Osteoblast (primary cell): ENCODE data around the gene NRSN1. TPM values are rescaled to one million over a fixed set of nuclear protein-coding genes. Genes with fewer than 3 reads are reported as not detected.

Experiments used
- DNase-seq: peaks from one replicate; pipeline ENCODE4 v3.0.0; 2011; ENCODE audit warnings: low spot score, mixed read lengths; ENCODE audit not compliant: insufficient read length; ENCODE audit errors: missing footprints
- H2AFZ ChIP-seq: 2 replicates; pipeline ENCODE4 v1.6.0; 2011; ENCODE audit warnings: mild to moderate bottlenecking, low read length
- H3K27ac ChIP-seq: 2 replicates; pipeline ENCODE4 v1.5.1; 2011; ENCODE audit warnings: mild to moderate bottlenecking, low read depth, low read length, moderate library complexity
- H3K27me3 ChIP-seq: 2 replicates; pipeline ENCODE4 v1.6.0; 2012; ENCODE audit warnings: mild to moderate bottlenecking, control low read depth, inconsistent platforms, low read length, moderate library complexity; ENCODE audit not compliant: insufficient read depth
- H3K36me3 ChIP-seq: 2 replicates; pipeline ENCODE4 v1.5.1; 2011; ENCODE audit warnings: mild to moderate bottlenecking, low read length, control low read depth, moderate library complexity; ENCODE audit not compliant: insufficient read depth
- H3K4me1 ChIP-seq: 2 replicates; pipeline ENCODE4 v1.5.1; 2011; ENCODE audit warnings: mild to moderate bottlenecking, low read length, control low read depth, moderate library complexity; ENCODE audit not compliant: insufficient read depth
- H3K4me2 ChIP-seq: 2 replicates; pipeline ENCODE4 v1.6.0; 2011; ENCODE audit warnings: mild to moderate bottlenecking, low read length; ENCODE audit not compliant: insufficient read depth
- H3K4me3 ChIP-seq: fragments of 200-600 bp; sonication (generic); 3 replicates; pipeline ENCODE4 v1.5.1; 2012; ENCODE audit warnings: mild to moderate bottlenecking, low read length, inconsistent platforms; ENCODE audit not compliant: insufficient read depth
- H3K79me2 ChIP-seq: 2 replicates; pipeline ENCODE4 v1.6.0; 2012; ENCODE audit warnings: mild to moderate bottlenecking, low read length, control low read depth, inconsistent platforms; ENCODE audit not compliant: insufficient read depth
- H3K9me3 ChIP-seq: 2 replicates; pipeline ENCODE4 v1.5.1; 2011; ENCODE audit warnings: low read depth, low read length, control low read depth
- H4K20me1 ChIP-seq: 2 replicates; pipeline ENCODE4 v1.6.0; 2012; ENCODE audit warnings: mild to moderate bottlenecking, low read length, control low read depth; ENCODE audit not compliant: insufficient read depth
- CTCF ChIP-seq: IDR thresholded peaks from 2 replicates; pipeline ENCODE4 v1.5.1; 2011; ENCODE audit warnings: mild to moderate bottlenecking, low read depth, low read length, moderate library complexity; ENCODE audit errors: extremely low read depth
- total RNA-seq: library from RNA; depleted of rRNA; stranded (reverse); fragments of >200 nt; gene quantifications from 2 replicates; pipeline ENCODE4 v1.2.3, GENCODE V29; 2012

NRSN1 gene
- total RNA-seq, 1 donor: not detected

- no peak overlapping the region for H2AFZ ChIP-seq
- H3K9me3 ChIP-seq: no peaks in the 10 kb centered on the region
- TF ChIP-seq CTCF: no peak
- DNase-seq: no peak
- no peaks in the 10 kb centered on the region for H4K20me1 ChIP-seq
- H3K4me1 ChIP-seq: no peaks in the 10 kb centered on the region
- no peak overlapping the region for H3K27ac ChIP-seq
- H3K27me3 ChIP-seq: no peaks in the 10 kb centered on the region
- H3K4me3 ChIP-seq: no peak overlapping the region
- no peaks in the 10 kb centered on the region for H3K36me3 ChIP-seq
- no peak overlapping the region for H3K4me2 ChIP-seq
- no peaks in the 10 kb centered on the region for H3K79me2 ChIP-seq
Measured at GRCh38 chr6:24187965-24188577, 62.1 kb downstream of the NRSN1 start.

- no peak for TF ChIP-seq CTCF
- Histone ChIP-seq H3K27ac (no peak overlapping the region), H3K36me3 (no peaks in the 10 kb centered on the region), H3K4me2 (no peak overlapping the region), H3K79me2 (no peaks in the 10 kb centered on the region), H4K20me1 (no peaks in the 10 kb centered on the region), H3K4me1 (no peaks in the 10 kb centered on the region), H2AFZ (no peak overlapping the region), H3K27me3 (no peaks in the 10 kb centered on the region), H3K9me3 (no peaks in the 10 kb centered on the region), H3K4me3 (no peak overlapping the region)
- DNase-seq: no peak
Measured at GRCh38 chr6:24188578-24189080, 62.6 kb downstream of the NRSN1 start.

GRCh38 chr6:24191346-24191745, 65.3 kb downstream of the NRSN1 start:
- Histone ChIP-seq H3K79me2 (no peaks in the 10 kb centered on the region), H3K27ac (no peak overlapping the region), H3K27me3 (no peaks in the 10 kb centered on the region), H3K4me3 (no peak overlapping the region), H3K4me1 (no peaks in the 10 kb centered on the region), H3K4me2 (no peak overlapping the region), H2AFZ (no peak overlapping the region), H3K36me3 (no peaks in the 10 kb centered on the region), H3K9me3 (no peaks in the 10 kb centered on the region), H4K20me1 (no peaks in the 10 kb centered on the region)
- no peak for TF ChIP-seq CTCF
- DNase-seq: no peak

GRCh38 chr6:24193364-24193763, 67.3 kb downstream of the NRSN1 start:
- Histone ChIP-seq H3K4me2 (no peak overlapping the region), H3K27me3 (no peaks in the 10 kb centered on the region), H3K9me3 (no peaks in the 10 kb centered on the region), H3K79me2 (no peaks in the 10 kb centered on the region), H3K4me1 (no peaks in the 10 kb centered on the region), H3K4me3 (no peak overlapping the region), H4K20me1 (no peaks in the 10 kb centered on the region), H3K36me3 (no peaks in the 10 kb centered on the region), H3K27ac (no peak overlapping the region), H2AFZ (no peak overlapping the region)
- DNase-seq: no peak
- TF ChIP-seq CTCF: no peak
